Femur (tissue), 1 donor: Measurements from ENCODE around the gene NLN.
"Not testable (repeated sequence)": the region's sequence is repeated elsewhere in the genome, so short reads cannot be mapped to it uniquely, and the experiment has no call there.

ENCODE experiments used
- DNase-seq: peaks from one replicate; pipeline ENCODE4 v3.0.0-alpha.2; 2017

The NLN gene

DNA sequence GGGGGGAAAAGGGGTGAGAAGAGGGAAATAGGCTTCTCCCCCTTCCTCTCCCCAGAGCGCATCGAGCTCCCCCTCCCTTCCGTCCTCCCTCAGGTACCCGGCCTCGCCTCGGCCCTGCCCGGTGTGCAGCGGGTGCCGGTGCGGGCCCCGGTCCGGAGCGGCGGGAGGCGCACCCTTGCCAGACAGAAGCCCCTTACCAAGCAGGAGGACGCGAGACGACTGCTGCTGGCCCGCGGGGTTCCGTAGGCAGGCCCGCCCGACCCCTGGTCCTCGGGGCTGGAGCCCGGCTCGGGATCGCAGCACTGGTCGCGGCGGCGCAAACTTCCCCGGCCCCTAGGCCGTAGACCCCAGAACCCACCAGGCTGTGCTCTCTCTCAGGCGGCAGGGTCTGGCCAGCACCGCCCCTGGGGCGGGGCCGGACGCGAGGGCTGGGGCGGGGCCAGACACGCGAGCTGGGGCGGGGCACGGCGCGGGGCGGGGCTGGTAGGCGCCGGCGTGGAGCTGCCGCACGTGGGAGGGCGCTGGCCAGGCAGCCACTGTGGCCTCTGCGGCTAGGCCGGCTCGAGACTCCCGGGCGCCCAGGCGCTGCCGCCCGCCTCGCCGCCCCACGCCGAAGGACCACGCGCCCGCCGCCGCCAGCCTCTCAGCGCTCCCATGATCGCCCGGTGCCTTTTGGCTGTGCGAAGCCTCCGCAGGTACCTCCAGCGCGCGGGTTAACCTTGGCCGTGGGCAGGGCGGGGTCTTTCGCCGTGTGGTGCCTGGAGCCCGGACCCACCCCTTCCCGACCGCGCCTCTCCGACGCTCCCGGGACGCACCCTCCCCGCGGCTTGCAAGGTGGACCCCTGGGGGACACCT is at the start of gene NLN, which contains the start of gene SGTB:
Gene NLN, plus strand, starts transcription at position 486 of the 855 bp plus-strand sequence. Its CDS starts 169 bp downstream, at position 655.
Gene SGTB, minus strand, starts transcription at position 390 of the 855 bp plus-strand sequence. CDS start 1,302 bp downstream, outside the sequence.
- peak; percentile 94 for DNase-seq

DNA sequence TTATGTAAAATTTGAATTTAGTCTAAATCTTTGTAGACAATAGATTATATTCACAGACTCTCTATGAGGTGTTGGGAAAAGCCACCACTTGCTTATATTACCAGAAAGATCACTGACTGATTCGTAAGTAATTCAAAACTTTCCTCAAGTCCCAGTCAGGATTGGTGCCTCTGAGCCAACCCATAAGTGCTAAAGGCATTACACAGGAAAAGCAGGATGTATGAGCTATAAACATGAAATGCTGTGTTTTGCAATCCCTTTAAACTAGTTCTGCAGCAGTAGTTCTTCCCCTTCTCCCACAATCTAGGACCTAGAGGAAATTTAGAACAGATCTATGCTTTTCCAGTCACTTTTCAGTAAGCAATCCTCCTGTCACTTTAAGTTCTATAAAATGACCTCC is 49.2 kb upstream of the NLN start:
- DNase-seq = no peak

DNA sequence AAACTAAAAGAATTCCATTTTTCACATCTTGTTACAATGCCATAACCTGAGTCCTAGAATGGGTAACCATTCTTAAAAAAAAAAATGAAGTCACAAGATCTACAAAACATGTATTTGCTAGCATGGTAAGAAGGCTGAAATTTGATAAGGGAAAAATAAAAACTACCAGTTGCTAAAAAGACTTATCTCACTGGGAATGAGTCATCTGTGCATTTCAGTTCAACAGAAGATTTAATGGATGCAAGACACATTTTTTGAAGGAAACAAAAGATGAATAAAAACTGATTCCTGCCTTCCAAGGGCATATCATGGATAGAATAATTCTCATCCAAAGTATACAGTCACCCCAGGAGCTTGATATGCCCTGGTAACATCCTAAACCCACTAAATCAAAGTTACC is 47.3 kb upstream of the NLN start:
- no peak for DNase-seq

DNA sequence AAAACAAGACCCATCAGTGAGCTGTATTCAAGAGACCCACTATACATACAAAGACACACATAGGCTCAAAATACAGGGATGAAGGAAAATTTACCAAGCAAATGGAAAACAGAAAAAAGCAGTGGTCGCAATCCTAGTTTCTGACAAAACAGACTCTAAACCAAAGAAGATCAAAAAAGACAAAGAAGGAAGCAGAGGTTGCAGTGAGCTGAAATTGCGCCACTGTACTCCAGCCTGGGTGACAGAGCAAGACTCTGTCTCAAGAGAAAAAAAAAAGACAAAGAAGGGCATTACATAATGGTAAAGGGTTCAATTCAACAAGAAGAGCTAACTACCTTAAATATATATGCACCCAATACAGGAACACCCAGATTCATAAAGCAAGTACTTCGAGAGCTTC is 45.9 kb upstream of the NLN start:
- not testable (repeated sequence) for DNase-seq

DNA sequence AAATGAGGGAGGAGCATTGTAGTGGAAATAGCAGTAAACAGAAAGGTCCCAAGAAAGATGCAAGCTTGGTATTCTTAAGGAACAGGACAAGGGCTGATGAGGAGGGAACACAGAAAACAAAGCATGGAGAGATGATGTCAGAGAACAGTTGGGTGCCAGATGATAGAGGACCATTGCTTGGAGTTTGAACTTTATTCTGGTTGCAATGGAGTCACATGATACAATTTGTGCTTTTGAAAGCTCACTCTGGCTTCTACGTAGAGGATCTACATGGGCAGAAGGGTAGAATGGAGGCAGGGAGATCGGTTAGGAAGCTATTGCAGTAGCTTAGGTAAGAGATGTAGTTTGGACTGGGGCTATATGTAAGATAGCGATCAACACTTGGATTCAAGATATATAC is 39.9 kb upstream of the NLN start:
- DNase-seq = no peak

DNA sequence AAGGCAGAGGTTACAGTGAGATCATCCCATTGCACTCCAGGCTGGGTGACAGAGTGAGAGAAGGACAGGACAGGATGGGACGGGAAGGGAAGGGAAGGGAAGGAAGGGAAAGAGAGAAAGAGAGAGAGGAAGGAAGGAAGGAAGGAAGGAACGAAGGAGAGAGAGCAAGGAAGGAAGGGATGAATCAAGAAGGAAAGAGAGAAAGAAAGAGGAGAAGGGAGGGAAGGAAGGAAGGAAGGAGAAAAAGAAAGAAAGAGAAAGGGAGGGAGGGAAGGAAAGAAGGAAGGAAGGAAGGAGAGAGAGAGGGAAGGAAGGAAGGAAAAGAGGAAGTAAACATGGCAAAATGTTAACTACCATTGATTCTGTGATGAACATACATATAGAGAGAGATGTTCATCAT is 28.9 kb upstream of the NLN start:
- no peak for DNase-seq

DNA sequence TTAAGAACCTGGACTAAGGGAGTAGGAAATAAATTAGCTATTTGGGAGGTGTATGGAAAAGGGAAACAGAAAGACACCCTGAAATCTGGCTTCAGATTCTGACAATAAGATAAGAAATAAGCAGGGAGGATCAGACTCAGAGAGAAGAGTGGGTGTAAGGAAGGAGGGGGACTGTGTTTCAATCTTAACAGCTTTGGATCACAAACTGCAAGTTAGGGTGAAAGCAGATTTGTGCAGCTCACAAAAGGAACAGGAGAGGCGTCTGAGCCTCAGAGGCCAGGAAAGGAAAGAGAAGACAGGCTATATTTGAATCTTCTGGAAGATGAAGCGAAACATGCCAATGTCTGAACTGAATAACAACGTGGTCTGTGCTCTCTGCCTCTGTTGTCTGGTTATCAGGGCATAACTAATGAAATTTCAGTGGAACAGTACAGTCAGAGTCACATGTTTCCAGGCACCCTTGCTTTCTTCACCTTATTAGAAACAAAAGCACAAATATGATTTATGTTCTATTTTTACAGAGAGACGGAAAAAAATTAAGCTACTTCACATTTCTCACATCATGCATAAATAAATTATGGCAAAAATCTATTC is 26.7 kb upstream of the NLN start:
- no peak for DNase-seq

DNA sequence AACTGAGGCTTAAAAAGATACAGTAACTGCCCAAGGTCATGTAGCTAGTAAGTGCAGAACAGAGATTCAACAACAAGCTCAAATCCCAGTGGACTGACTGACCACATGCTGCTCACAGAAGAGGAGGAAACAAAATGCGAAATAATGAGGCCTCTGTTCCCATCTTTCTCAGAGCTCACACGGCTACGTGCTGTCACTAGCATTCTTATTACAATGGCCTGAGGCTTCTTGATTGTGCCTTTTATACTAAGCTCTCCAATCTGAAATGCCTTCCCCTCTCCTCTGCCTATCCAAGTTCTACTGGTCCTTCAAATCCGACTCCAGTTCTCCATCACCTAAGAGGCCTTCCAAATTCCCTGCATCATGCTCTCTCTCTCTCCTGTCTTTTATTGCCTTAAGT is 26.1 kb upstream of the NLN start:
- no peak for DNase-seq

DNA sequence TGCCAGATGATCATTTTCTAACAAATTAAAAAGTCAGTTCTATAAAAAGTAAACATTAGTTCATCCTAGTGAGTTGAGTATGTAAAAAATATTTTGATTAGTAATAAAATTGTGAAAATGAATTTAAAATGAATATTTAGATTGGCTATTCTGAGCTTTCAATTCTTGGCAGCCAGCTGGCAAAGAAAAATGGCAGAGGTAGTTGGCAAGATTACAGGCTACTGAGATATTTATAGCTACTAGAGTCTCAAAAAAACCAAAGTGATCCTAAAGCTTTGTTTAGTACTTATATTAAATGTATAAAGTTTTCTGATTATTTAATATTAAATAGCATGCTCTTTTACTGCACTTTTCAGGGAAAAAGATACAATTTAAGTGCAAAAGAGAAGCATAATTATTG is 25.1 kb upstream of the NLN start:
- DNase-seq = no peak

DNA sequence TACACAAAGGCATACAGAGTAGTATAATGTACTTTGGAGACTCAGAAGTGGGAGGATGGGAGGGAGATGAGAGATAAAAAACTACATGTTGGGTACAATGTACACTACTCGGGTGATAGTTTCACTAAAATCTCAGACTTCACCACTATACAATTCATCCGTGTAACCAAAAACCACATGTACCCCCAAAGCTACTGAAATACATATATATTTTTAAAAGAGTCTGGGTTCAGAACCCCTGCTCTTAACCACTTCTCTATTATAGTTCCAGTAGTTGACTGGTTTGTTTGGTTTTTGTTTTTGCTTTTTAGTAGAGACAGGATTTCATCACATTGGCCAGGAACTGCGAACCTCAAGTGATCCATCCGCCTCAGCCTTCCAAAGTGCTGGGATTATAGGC is 22.7 kb upstream of the NLN start:
- DNase-seq = no peak

DNA sequence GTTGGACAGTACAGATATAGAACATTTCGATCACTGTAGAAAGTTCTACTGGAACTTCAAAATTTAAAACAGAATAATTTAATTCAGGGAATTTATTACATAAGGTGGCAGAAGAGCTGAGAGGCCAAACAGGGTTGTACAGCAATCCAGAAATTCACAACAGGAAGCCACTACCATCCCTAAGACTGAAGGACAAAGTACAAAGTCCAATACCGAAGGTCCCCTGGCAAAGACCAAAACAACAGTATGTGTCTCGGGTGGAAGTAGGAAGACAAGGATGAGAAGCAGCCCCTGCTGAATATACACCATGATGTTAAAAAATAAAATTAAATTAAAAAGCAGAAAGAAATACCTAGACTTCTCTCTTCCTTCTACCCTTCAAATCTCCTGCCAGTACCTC is 20.0 kb upstream of the NLN start:
- no peak for DNase-seq

DNA sequence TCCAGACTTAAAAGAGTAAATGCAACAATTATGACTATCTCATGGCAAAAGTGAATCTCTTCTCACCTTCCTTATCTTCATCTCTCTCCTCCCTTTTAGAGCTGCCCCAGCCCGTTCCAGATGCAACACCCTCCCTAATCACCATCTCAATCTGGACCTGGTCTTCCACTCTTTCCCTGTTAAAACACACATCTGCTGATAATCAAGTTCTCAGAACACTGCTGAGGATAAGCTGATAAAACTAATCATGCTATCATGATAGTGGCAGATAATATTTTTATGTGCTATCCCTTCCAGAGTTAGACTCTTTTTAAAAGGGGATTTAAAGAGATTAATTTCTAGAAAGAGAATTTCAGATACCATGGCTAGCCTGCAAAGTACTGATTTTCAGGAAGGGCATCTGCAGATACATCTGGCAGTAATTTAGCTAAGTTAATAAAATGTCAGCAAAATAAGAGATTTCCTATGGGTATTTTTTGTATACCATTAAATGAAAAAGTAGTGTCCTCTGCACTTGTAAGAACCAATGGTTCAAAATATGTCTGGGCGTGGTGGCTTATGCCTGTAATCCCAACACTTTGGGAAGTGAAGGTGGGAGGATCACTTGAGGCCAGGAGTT is 17.3 kb upstream of the NLN start:
- no peak for DNase-seq

DNA sequence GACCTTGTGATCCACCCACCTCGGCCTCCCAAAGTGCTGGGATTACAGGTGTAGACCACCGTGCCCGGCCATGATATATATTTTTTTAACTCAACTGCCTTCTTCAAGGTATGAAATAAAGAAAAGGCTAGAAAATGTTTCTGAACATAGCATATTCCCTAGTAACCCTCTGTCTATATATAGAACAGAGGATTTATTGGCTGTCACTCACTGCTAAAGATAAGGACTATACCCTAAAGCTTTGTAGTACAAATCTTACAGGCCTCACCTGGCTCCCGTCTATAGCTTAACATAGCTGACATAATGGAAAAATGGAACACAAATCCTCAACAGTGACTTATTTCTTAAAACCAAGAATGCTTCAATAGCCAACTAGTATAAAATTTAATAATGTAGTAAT is 14.3 kb upstream of the NLN start:
- DNase-seq = no peak

DNA sequence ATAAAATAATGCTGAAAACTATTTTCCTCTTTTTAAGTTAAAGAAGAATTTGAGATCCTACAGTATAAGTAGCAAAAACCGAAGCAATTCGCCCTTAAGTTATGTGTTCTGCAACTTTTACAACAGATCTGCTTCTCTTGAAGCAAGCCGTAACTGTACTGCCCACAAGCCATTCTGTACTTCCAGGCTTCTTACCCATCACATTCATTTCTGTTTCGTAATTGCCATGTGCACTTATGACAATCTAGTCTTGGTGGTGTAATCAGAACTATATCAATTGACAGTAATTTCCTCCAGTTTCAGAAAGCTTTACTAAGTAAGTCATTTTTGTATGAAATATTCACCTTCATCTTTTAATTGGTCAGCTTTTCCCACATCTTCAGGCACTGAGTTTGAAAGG is 13.9 kb upstream of the NLN start:
- no peak for DNase-seq

DNA sequence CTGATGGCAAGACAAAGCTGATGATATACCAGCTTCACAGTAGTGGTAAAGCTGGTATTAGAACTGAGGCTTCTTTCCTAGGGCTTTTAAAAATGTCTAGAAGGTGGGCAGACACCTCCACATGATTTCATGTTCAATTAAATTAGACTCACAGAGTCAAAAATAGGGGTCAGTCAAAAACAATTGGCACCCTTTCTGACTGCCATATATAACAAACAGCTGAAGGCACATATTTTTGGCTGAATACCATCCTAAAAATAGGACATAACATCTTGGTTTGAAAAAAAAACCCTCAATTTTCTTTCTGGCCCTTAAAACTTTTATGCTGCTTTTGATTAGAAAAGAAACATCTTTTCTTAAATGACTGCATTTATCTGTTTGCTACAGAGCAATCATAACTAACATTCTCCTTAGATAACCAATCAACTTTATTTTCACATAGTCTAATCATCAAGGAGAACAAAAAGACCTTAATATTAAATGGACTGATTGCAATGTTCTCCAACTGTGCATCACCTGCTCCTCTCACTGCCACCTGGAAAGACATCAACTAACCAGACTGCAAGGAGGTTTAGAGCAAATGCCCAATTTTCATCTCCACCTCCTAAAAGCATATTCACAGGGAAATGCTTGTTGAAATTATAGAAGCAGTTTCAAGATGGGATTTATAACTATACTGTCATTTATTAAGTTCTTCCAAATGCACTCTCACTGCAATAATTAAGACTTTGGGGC is 3.3 kb upstream of the NLN start:
- no peak for DNase-seq

DNA sequence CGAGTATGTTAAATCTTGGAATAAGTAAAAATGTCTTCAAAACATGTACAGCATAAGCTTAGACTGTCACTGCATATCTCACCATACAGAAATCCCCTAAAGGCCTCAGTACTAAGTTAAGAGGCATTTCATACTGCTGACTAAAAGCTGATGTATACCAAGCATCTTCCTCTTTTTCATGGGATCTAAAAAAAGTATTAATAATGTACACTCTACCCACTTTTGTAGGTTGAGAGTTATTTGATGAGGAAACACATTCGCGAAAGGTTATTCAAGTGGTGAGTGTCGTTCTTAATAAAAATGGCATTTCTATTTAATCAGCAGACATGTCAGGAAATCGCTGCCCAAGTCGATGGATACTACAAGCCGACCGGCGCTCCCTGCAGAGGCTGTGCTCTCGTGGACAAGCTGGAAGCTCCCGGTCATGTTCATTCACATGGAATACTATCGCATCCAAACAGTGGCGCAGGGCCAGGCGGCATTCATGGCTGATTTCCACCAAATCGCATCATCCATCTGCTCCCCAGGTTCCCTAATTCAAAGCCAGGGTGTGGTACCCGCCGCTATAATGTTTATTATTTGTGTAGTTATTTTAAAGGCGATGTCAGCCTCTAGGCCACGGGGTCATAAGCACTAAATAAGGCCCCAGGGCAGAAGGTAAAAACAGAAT is 820 bp upstream of the NLN start:
- peak; percentile 86 for DNase-seq

DNA sequence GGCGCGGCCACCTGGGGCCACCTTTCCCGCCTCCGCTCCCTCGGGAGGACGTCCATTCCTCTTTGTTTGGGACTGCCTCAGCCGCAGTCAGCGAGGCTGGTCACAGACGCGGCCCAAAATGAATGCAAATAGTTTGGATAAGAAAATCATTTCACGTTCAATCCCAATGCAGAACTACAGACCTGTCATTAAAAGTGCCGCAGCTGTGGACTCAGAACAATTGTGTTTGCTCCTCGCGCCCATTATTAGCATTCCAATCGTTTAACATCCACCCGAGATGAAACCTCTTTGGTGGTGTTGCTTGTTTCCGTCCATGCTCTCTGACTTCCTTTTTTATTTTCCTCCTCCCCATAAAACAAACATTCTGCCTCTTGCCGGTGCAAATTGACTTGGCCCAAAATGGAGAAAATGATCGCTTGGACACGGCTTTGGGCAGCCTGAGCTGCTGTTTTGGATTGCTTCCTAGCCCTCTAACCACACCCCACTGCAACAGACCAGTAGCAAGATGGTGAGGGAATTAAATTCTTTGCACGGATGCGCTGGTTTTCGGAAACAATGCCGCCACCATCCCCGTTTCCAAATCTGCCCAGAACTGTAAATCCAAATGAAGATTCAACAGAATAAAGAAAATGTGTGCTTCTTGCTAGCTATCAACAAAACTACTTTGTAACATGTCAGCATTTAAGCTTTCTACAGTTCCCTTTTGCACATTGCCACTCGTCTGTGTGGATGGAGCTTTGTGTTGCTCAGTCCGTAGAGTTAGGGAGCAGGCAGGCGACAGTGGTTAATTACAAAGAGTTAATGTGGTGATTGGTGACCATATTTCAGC is 784 bp downstream of the NLN start:
- DNase-seq = peak; percentile 62

DNA sequence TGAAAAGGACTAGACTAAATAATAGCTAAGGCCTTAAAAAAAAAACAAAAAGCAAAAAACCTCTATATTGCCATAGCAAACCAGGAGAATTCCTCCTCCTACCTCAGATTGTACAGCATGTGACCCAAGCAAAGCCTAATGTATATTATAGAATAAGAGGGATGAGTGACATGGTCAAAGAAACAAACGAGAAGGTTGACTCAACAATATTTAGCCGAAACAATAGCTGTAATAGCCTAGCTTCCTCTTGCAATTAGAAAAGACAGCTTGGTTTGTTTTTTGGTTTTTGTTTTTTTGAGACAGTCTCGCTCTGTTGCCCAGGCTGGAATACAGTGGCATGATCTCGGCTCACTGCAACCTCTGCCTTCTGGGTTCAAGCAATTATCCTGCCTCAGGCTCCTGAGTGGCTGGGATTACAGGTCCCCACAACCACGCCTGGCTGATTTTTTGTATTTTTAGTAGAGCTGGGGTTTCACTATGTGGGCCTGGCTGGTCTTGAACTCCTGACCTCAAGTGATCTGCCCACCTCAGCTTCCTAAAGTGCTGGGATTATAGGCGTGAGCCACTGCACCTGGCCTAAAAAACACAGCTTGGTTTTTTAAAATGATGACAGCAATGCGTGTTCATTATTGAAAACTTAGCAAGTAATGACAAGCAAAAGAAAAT is 5.6 kb downstream of the NLN start:
- DNase-seq = no peak

DNA sequence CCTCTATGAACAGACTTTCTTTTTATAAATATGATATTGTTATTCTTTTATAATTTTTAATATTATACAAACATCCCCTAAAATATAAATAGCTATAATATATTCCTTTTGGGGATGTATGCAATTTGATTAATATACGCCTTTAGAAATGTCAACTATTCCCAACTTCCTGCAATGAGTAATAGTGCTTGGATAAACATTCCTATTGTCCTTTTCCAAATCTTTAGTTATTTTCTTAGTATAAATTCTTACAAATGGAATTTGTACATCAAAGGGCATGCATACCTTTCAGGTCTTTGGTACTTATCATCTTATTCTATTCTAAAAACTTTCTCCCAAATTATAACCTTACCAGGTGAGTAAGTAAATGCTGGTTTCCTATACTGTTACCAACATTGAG is 6.2 kb downstream of the NLN start:
- no peak for DNase-seq

DNA sequence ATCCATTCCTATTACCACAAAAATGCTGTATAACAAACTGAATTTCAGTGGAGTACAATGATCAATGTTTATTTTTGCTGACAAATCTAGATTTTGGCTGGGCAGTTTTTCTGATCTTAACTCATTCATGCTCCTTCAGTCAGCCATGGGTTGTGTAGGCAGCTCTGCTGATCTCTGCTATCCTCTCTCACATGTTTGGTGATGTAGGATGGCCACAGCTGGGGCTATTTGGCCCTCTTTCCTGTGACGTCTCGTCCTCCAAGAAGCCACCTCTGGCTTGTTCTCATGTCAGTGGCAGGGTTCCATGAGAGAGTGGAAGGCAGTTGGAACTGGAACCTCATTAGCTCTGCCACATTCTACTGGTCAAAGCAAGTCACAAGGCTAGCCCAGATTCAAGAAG is 8.9 kb downstream of the NLN start:
- no peak for DNase-seq

DNA sequence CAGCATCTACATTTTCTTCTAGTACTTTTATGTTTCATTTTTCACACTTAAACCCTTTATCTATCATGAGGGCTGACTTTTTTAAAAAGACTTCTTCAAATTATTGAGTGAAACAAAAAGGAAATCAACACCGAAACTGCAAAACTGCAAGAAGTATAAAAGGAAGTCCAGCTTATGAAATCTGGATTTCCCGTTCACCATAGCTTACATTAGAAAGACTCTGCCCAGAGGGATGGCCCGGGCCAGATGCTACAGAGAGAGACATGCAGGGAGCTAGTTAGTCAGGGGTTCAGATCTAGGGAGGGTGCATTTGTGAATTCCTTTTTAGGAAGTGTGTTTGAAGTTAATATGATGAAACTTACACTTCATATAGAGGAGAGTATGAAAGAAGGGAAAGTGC is 10.0 kb downstream of the NLN start:
- DNase-seq = not testable (repeated sequence)
